Measurements from ENCODE around the gene DENND1A.
A peak's percentile ranks its signal among the peaks of the same experiment; 100 is the strongest.

DENND1A gene

GRCh38 chr9:123717581-123718175, 212.2 kb downstream of the DENND1A start:
- no peak for DNase-seq

DNA sequence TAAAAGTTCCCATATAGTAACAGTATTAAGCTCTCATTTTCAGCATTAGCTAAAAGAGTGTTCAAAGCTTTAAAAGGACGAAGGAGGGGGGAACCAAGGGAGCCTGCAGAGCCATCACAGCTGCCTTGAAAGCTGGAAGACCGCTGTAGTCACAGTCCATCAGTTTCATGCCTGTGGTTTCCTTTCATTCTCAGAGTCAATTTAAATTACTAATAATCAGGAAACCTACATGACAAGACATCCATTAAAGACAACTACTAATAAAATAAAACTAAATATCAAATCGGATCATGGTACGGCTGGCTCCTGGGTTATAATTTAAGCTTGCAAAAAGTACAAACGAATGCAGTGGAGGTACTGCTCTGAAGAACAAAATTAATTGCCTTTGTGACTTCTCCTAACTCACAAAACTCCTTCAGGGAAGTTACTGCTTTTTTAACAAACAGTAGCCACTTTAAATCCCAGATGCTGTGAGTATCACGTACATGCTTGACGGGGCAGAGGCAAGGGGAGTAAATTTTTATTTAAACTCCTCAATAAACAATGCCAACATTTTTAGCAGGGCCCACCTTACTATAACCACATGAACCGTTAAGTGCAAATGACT, 213.5 kb downstream of the DENND1A start:
- no peak for DNase-seq

GRCh38 chr9:123715258-123715657, 214.7 kb downstream of the DENND1A start:
- no peak for DNase-seq

- DNase-seq = no peak
Observed at GRCh38 chr9:123713282-123713681, 216.6 kb downstream of the DENND1A start.

- peak; percentile 20 for DNase-seq
Observed at GRCh38 chr9:123712399-123712798, 217.5 kb downstream of the DENND1A start.

GRCh38 chr9:123710299-123710698, 219.6 kb downstream of the DENND1A start:
- DNase-seq = peak; percentile 53

- DNase-seq = no peak
Observed at GRCh38 chr9:123702483-123702882, 227.4 kb downstream of the DENND1A start.

DNA sequence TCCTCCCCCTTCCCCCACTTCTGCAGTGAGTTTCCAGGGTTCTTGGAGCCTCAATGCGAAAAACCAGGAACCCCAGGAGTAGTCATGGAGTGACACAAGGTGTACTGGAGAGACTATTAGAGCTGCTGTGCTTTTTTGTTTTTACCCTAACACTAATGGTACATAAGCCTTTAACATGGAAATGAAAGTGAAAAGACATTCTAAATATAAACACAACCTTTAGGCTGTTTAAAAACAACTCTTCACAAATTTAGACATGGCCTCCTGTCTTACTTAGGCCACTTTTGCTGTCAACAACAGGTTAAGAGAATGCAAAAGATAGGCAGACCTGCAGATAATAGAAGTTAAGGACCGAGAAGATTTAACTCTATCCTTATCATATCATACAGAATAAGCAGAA, 232.2 kb downstream of the DENND1A start:
- DNase-seq = no peak

DNA sequence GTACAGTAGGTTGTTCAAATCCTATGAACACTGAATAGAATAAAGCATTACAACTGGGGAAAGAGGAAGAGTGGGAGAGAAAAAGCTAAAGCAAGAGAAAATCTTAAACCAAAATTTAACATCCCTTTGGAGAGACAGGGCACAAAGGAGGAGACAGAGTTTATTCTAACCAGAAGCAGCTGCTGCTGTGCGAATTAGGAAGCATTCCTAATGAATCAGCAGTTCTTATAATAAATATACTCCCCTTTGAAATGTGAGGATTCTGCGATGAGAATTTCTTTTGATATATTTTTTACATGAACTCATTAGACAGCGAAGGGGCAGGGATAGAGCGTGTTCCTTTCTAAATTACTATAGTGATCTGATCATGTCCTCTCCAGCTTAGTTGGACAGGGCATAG, 233.4 kb downstream of the DENND1A start:
- DNase-seq = no peak

DNA sequence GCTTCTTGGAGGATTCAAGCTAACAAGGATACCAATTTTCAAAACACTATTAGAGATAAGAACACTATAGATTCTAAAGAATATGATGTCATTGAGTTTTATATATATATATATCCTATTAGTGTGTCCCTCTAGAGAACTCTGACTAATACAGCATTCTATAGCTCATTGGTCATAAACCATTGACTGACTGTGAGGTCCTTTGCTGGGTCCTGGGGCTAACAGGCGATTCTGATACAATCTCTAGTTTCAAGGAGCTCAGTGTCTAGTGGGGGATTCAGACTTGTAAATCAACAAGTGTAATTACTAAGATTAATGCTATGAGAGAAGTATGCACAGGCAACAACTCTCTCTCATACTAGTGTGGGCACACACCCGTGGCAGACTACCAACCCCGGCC, 234.5 kb downstream of the DENND1A start:
- DNase-seq = no peak

DNA sequence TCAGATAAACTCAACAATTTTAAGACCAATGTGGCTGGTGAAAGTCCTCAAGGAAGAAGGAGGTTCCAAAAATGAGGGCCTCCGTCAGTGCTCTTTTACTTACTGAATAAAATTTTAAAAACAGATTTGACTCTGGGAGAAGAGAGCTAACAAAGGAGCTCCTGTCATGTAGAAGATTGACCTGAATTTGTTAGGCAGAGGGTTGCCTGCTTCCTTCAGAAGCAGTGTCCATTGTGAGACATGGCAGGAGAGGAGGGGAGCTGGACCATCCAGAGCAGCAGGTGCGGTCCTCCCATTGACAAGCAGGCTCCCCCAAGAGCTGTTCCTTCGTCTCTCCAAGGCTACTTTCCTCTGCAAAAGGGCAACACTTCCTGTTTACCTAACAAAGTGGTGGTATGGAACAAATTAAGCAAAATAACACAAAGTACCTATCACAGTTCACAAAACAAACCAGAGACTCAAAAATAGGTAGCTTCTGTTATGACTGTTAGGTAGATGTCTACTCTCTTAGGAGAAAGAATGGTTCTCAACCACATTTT, 238.1 kb downstream of the DENND1A start:
- no peak for DNase-seq

DNA sequence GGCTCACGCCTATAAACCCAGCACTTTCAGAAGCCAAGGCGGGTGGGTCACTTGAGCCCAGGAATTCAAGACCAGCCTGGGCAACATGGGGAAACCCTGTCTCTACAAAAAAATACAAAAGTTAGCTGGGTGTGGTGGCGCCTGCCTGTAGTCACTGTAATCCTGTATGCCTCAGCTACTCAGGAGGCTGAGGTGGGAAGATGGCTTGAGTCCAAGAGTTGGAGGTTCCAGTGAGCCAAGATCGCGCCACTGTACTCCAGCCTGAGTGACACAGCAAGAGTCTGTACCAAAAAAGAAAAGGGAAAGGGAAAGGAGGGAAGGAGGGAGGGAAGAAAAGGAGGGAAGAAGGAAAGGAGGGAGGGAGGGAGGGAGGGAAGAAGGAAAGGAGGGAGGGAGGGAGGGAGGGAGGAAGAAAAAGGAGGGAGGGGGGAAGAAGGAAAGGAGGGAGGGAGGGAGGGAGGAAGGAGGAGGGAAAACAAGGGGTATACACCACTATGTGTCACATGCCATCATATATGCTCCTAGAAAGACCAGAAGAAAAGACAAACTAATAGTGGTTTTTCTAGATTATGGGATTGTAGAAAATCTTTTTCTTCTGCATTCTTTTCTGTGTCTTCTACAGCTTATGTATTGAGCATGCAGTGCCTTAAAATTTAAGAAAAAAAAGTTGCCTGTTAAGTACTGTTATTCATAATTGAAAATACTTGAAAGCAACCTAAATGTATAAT, 240.1 kb downstream of the DENND1A start:
- no peak for DNase-seq

DNA sequence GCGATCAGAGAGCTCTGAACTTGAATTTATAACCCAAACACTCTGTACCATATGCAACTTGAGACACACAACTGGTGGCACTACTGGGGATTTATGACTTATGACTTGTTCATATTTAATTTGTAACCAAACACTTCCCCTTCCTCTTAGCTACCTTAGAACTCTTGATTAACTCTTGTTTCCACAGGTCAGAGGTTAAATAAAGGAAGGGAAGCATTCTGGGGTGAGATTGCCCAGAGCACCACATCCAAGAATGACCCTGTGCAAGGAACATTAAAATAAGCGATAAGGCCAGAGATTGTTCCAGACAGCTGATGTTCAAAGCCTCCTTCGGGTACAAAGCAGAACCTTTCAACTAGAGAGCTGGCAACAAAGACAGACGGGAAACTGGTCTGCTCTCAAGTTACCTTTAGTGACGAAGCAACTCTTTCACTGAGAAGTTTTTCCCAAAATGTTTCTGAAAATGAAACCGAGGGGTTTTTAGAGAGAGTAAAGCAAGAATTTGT, 242.6 kb downstream of the DENND1A start:
- DNase-seq = no peak

DNA sequence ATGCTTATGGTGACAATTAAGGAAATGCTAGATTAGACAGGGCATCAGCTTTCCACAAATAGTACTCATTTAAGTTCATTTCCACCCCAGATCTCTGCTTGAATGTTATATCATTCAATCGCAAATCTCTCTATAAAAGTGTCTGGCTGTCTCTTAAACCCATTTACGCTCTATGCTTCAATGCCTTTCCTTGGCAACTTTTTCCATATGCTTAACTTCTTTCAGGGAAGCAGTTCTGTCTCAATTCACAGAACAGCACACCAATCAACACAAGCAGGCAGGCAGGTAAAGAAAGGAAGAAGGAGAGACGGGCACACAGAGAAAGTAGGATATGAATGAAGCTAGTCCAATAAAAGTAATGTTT, 243.1 kb downstream of the DENND1A start:
- no peak for DNase-seq

DNA sequence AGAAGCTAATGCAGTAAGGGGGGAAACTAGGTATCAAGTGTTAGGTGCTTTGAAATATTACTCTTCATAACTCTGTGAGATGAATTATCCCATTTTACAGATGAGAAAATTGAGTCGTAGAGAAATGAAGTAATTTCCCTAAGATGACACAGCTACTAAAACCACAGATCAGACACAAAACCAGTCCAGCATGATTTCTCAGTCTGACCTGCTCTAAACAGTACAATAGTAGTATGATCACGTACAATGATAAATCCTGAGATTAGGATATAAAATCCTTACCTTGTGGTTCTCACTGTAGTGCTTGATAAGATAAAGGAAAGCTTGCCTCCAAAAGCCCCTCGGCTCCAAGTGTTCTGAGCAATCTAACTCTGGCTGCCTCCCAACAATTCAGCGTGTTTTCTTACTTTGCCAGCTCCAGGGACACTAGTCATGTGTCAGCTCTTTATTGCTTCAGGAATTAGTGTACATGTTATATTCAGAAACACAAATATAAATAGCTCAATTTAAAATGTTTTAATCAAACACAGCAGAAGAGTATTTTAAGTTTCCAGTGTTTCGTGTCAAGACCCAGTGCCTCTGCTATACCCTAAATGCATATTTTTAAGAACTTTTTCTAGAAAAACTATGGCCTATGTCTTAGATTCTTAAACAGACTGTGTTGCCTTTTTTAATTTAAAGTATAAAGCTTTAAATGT, 243.6 kb downstream of the DENND1A start:
- no peak for DNase-seq

GRCh38 chr9:123685489-123686083, 244.3 kb downstream of the DENND1A start:
- no peak for DNase-seq

GRCh38 chr9:123684393-123685149, 245.4 kb downstream of the DENND1A start:
- DNase-seq = no peak

DNA sequence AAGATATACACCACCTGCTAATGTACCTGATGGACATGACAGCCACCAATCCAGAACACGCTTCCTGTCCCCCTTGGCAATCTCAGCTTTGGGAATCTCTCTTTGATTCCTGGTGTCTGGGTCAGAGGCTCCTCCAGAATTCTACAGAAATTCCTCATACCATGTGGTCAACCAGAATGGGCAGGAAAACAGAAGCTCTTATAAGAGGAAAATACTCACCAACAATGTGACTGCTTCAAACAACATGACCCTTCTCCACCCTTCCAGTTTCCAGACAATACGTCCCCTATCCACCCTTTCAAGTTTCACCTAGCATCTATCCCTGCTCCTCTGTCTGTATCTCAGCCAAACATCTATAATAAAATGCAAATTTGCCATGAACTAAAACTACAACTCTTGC, 247.2 kb downstream of the DENND1A start:
- DNase-seq = no peak

DNA sequence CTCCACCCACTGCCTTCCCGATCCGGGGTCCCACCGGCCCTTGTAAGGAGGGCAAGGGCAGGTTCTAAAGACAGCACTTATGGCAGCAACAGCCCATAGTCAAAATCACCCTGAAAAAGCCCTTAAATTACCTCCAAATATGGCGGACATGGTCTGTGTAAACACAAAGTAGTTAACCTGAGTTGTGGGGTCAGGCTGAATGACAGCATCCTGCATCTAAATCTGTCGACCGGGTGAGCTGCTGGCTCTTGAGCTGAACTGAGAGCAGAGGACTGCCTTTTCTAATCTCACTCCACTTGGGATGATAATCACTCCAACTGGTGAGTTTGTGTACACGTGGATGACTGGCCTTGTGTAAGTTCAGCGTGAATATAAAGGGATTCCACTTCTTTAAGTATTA, 249.6 kb downstream of the DENND1A start:
- no peak for DNase-seq

DNA sequence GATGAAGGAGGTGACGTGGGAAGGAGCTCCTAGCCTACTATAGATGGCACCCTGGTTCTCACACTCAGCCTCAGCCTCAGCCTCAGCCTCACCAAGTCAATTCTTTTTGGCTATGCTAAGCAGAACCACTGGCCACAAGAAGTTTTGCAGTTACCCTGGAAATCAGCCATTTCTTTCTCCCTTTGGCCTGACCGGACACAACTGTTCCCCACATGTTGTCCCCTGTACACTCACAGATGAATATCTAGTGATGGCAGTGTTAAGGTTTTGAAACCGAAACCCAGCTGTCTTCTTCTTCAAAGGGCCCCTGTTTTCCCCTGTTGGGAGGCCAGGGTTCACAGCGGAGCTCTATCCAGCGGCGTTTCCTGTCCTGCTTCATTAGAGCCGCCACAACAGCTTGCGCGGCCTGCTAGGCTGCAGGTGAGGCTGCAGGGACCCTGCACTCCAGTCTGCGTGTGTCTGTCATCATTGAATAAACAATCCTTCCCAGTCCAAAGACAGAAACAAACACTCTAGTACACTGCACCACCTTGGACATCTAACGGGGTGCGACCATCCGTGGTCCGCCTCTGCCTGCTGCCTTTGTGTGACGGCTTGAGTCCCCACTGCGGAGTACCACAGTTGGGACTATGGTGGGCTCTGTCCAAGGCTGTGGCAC, 250.5 kb downstream of the DENND1A start:
- DNase-seq = peak; percentile 15

DNA sequence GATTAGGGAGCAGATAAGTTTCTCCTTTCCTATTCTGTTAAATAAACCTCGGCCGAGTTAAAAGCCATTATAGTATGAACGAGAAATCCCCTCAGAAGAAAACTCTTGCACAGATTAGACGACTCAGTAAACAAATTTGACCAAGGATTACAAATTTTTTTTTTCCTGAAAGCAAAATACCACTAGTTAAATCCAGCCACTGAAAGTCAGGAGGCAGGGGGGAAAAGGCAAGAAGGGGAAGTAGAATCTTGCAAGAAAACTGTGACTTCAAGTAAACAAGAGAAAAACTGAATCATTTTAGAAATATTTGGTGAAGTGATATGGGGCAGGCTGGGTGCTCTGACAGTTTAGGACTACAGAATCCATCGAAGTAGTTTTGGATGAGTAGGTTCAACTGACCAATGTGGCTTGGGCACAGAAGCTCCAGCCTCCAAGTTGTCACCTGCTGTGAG, 251.0 kb downstream of the DENND1A start:
- DNase-seq = peak; percentile 57

Measured in HCEC 1CT (cell line).